ENCODE data around the gene PKIB.

PKIB gene

DNA sequence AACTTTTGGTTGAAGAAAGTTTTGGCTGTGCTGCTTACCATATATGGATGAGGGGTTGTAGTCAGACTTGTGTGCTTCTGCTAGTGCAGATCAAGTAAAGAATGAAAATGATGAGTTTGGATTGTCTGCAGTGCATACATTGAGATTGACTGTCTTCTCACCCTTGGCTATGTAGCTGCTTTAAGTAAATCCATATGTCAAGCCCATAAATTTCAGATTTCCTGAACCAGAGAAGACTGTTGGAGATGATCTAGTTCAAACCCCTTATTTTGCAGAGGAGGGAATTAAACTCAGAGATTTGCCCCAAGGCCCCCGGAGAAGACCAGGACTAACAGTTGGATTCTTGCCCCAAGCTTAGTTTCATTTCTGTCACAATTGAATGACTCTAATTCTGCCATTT is 67.2 kb downstream of the PKIB start:
- H3K4me3 ChIP-seq (ENCODE audit: low read depth, low read length): no peak overlapping the region
- no peak for TF ChIP-seq MYC (IDR thresholded peaks at IDR 0.05; ENCODE audit: low read depth, low read length)
- TF ChIP-seq, protein P1, sequence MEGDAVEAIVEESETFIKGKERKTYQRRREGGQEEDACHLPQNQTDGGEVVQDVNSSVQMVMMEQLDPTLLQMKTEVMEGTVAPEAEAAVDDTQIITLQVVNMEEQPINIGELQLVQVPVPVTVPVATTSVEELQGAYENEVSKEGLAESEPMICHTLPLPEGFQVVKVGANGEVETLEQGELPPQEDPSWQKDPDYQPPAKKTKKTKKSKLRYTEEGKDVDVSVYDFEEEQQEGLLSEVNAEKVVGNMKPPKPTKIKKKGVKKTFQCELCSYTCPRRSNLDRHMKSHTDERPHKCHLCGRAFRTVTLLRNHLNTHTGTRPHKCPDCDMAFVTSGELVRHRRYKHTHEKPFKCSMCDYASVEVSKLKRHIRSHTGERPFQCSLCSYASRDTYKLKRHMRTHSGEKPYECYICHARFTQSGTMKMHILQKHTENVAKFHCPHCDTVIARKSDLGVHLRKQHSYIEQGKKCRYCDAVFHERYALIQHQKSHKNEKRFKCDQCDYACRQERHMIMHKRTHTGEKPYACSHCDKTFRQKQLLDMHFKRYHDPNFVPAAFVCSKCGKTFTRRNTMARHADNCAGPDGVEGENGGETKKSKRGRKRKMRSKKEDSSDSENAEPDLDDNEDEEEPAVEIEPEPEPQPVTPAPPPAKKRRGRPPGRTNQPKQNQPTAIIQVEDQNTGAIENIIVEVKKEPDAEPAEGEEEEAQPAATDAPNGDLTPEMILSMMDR (IDR thresholded peaks at IDR 0.05; ENCODE audit: low read depth, low read length): no peak
- no peak for TF ChIP-seq POLR2A (IDR thresholded peaks at IDR 0.05; ENCODE audit: extremely low read depth, insufficient read length)
- TF ChIP-seq, protein P2, sequence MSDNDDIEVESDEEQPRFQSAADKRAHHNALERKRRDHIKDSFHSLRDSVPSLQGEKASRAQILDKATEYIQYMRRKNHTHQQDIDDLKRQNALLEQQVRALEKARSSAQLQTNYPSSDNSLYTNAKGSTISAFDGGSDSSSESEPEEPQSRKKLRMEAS (IDR thresholded peaks at IDR 0.05; ENCODE audit: low read depth, low read length): no peak

GRCh38 chr6:122678841-122679240 is 68.6 kb downstream of the PKIB start:
- no peak for TF ChIP-seq MYC (IDR thresholded peaks at IDR 0.05; ENCODE audit: low read depth, low read length)
- TF ChIP-seq, protein P2 (IDR thresholded peaks at IDR 0.05; ENCODE audit: low read depth, low read length): no peak
- H3K4me3 ChIP-seq (ENCODE audit: low read depth, low read length): no peak overlapping the region

More for the DNA sequence above, 67.2 kb downstream of the PKIB start:
- DNase-seq (ENCODE audit: low read depth): no peak

GRCh38 chr6:122681705-122682104 is 71.5 kb downstream of the PKIB start:
- H3K4me3 ChIP-seq (ENCODE audit: low read depth, low read length): no peak overlapping the region
- TF ChIP-seq, protein P2 (IDR thresholded peaks at IDR 0.05; ENCODE audit: low read depth, low read length): no peak
- TF ChIP-seq MYC (IDR thresholded peaks at IDR 0.05; ENCODE audit: low read depth, low read length): no peak
- TF ChIP-seq, protein P1 (IDR thresholded peaks at IDR 0.05; ENCODE audit: low read depth, low read length): no peak
- no peak for TF ChIP-seq POLR2A (IDR thresholded peaks at IDR 0.05; ENCODE audit: extremely low read depth, insufficient read length)
- DNase-seq (ENCODE audit: low read depth): no peak

More at GRCh38 chr6:122678841-122679240, 68.6 kb downstream of the PKIB start:
- DNase-seq (ENCODE audit: low read depth): no peak

DNA sequence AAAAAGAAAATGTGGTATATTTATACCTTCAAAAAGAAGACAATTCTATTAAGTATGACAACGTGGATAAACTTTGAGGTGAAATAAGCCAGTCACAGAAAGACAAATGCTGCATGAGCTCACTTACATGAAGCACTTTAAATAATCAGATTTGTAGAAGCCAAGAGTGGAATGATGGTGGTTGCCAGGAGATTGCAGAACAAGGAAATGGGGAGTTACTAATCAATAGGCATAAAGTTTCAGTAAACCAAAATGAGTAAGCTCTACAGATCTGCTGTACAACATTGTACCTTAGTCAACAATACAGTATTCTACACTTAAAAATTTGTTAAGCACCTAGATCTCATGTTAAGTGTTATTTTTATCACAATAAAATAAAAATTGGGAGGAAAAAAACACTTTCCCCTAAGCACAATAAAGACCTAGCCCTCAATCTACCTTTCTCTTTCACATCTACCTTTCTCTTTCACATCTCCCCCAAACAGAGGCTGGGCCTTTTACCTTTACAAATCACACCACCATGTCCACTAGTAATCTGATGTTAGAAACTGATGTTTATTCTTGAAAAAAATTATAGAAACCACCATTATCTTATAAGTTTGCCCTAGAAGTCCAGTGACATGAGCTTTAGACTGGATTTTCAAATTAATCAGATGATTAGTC is 73.9 kb downstream of the PKIB start:
- no peak overlapping the region for H3K4me3 ChIP-seq (ENCODE audit: low read depth, low read length)
- TF ChIP-seq, protein P1 (IDR thresholded peaks at IDR 0.05; ENCODE audit: low read depth, low read length): no peak
- TF ChIP-seq, protein P2 (IDR thresholded peaks at IDR 0.05; ENCODE audit: low read depth, low read length): no peak
- TF ChIP-seq POLR2A (IDR thresholded peaks at IDR 0.05; ENCODE audit: extremely low read depth, insufficient read length) (no peak), MYC (IDR thresholded peaks at IDR 0.05; ENCODE audit: low read depth, low read length) (no peak)
- DNase-seq (ENCODE audit: low read depth): no peak

- H3K4me3 ChIP-seq (ENCODE audit: low read depth, low read length): no peak overlapping the region
- no peak for DNase-seq (ENCODE audit: low read depth)
- TF ChIP-seq, protein P1 (IDR thresholded peaks at IDR 0.05; ENCODE audit: low read depth, low read length): no peak
- TF ChIP-seq, protein P2 (IDR thresholded peaks at IDR 0.05; ENCODE audit: low read depth, low read length): no peak
- TF ChIP-seq POLR2A (IDR thresholded peaks at IDR 0.05; ENCODE audit: extremely low read depth, insufficient read length) (no peak), MYC (IDR thresholded peaks at IDR 0.05; ENCODE audit: low read depth, low read length) (no peak)
Measured at GRCh38 chr6:122692175-122692598, 82.0 kb downstream of the PKIB start.

DNA sequence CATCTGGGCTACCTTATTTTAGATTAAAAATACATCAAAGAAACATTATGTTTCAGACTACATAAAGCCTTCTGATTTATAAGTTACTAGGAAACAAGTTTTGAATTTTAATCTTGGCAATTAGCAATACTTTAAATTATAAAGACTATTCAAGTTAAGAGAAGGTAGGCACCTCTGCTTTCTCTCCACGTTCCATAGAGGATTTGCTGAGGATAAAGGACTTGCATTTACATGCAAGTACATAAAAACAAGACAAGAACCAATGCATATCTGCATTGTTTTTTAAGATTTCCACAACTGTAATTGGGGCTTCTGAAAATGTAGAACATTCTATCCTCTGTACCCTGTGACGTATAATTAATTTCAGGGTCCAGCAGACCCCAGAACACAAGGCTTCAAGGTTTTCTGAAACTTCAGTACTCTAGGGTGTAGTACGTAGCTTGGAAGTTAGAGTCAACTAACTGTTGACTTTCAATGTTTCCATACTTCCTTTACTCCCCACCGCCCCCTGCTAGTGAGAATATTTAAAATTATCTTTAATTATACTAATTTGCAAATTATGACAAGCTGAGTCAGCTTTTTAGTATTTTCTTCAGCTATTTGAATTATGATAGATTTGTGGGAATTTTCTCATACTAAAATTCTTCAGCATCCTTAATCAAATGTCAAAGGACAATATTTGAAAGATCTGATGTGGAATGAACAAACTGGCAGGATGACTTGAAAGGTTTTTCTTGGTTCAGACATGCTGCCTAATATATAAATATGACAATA is 82.8 kb downstream of the PKIB start:
- H3K4me3 ChIP-seq (ENCODE audit: low read depth, low read length): no peak overlapping the region
- DNase-seq (ENCODE audit: low read depth): no peak
- TF ChIP-seq MYC (IDR thresholded peaks at IDR 0.05; ENCODE audit: low read depth, low read length): no peak
- no peak for TF ChIP-seq POLR2A (IDR thresholded peaks at IDR 0.05; ENCODE audit: extremely low read depth, insufficient read length)
- TF ChIP-seq, protein P1 (IDR thresholded peaks at IDR 0.05; ENCODE audit: low read depth, low read length): no peak
- TF ChIP-seq, protein P2 (IDR thresholded peaks at IDR 0.05; ENCODE audit: low read depth, low read length): no peak

All from NB4 (cell line).